ENCODE results near the gene RAB5B.
"Not testable (repeated sequence)": the region's sequence is repeated elsewhere in the genome, so short reads cannot be mapped to it uniquely, and the experiment has no call there.

The RAB5B gene

GRCh38 chr12:55985341-55985740 lies 11.5 kb downstream of the RAB5B start:
- Histone ChIP-seq H3K4me1 (ENCODE audit: control insufficient read depth, insufficient read depth, low read length) (no peaks in the 10 kb centered on the region; the same call in 1 of the 2 replicates), H3K9ac (ENCODE audit: low read length) (no peak overlapping the region), H3K27me3 (ENCODE audit: control insufficient read depth, insufficient read depth, low read length) (no peaks in the 10 kb centered on the region), H3K4me3 (ENCODE audit: low read depth, low read length) (no peak overlapping the region), H3K9me3 (ENCODE audit: control insufficient read depth, insufficient read depth, low read depth, low read length) (no peaks in the 10 kb centered on the region), H3K36me3 (ENCODE audit: control insufficient read depth, insufficient read depth, low read length) (peaks cover 70% of the 10 kb centered on the region), H3K27ac (ENCODE audit: low read depth, low read length) (no peak overlapping the region)

- H3K27ac ChIP-seq (ENCODE audit: low read depth, low read length); H3K9ac ChIP-seq (ENCODE audit: low read length); H3K27me3 ChIP-seq (ENCODE audit: control insufficient read depth, insufficient read depth, low read length); H3K9me3 ChIP-seq (ENCODE audit: control insufficient read depth, insufficient read depth, low read depth, low read length); H3K4me1 ChIP-seq (ENCODE audit: control insufficient read depth, insufficient read depth, low read length); H3K4me3 ChIP-seq (ENCODE audit: low read depth, low read length): not testable (repeated sequence)
- peaks cover 73% of the 10 kb centered on the region for H3K36me3 ChIP-seq (ENCODE audit: control insufficient read depth, insufficient read depth, low read length)
These were observed 12.1 kb downstream of the RAB5B start for GRCh38 chr12:55985976-55986375.

- H3K9ac ChIP-seq (ENCODE audit: low read length), result no peak overlapping the region
- H3K4me1 ChIP-seq (ENCODE audit: control insufficient read depth, insufficient read depth, low read length), result no peaks in the 10 kb centered on the region
- H3K36me3 ChIP-seq (ENCODE audit: control insufficient read depth, insufficient read depth, low read length), result peaks cover 85% of the 10 kb centered on the region
- no peaks in the 10 kb centered on the region for H3K9me3 ChIP-seq (ENCODE audit: control insufficient read depth, insufficient read depth, low read depth, low read length)
- no peak overlapping the region for H3K27ac ChIP-seq (ENCODE audit: low read depth, low read length)
- H3K27me3 ChIP-seq (ENCODE audit: control insufficient read depth, insufficient read depth, low read length), result no peaks in the 10 kb centered on the region
- H3K4me3 ChIP-seq (ENCODE audit: low read depth, low read length), result no peak overlapping the region
These were observed 17.2 kb downstream of the RAB5B start for GRCh38 chr12:55991110-55991509.

- H3K27me3 ChIP-seq (ENCODE audit: control insufficient read depth, insufficient read depth, low read length), result no peaks in the 10 kb centered on the region
- peaks cover 65% of the 10 kb centered on the region for H3K36me3 ChIP-seq (ENCODE audit: control insufficient read depth, insufficient read depth, low read length)
- H3K9me3 ChIP-seq (ENCODE audit: control insufficient read depth, insufficient read depth, low read depth, low read length), result no peaks in the 10 kb centered on the region
- H3K9ac ChIP-seq (ENCODE audit: low read length), result no peak overlapping the region
- peaks cover 4% of the 10 kb centered on the region; the same call in 1 of the 2 replicates for H3K4me1 ChIP-seq (ENCODE audit: control insufficient read depth, insufficient read depth, low read length)
- H3K4me3 ChIP-seq (ENCODE audit: low read depth, low read length), result no peak overlapping the region
- H3K27ac ChIP-seq (ENCODE audit: low read depth, low read length), result no peak overlapping the region
These were observed 19.5 kb downstream of the RAB5B start for GRCh38 chr12:55993230-55993853.

GRCh38 chr12:55995366-55995765 lies 21.5 kb downstream of the RAB5B start:
- Histone ChIP-seq H3K27ac (ENCODE audit: low read depth, low read length) (no peak overlapping the region), H3K27me3 (ENCODE audit: control insufficient read depth, insufficient read depth, low read length) (no peaks in the 10 kb centered on the region), H3K4me1 (ENCODE audit: control insufficient read depth, insufficient read depth, low read length) (peaks cover 4% of the 10 kb centered on the region; the same call in 1 of the 2 replicates), H3K9me3 (ENCODE audit: control insufficient read depth, insufficient read depth, low read depth, low read length) (no peaks in the 10 kb centered on the region), H3K4me3 (ENCODE audit: low read depth, low read length) (no peak overlapping the region), H3K36me3 (ENCODE audit: control insufficient read depth, insufficient read depth, low read length) (peaks cover 47% of the 10 kb centered on the region), H3K9ac (ENCODE audit: low read length) (no peak overlapping the region)

GRCh38 chr12:55996201-55996714 lies 22.4 kb downstream of the RAB5B start:
- no peaks in the 10 kb centered on the region for H3K9me3 ChIP-seq (ENCODE audit: control insufficient read depth, insufficient read depth, low read depth, low read length)
- H3K4me3 ChIP-seq (ENCODE audit: low read depth, low read length), result peak overlapping the region; percentile 94
- no peaks in the 10 kb centered on the region for H3K27me3 ChIP-seq (ENCODE audit: control insufficient read depth, insufficient read depth, low read length)
- H3K27ac ChIP-seq (ENCODE audit: low read depth, low read length), result no peak overlapping the region
- peaks cover 4% of the 10 kb centered on the region; the same call in 1 of the 2 replicates for H3K4me1 ChIP-seq (ENCODE audit: control insufficient read depth, insufficient read depth, low read length)
- no peak overlapping the region for H3K9ac ChIP-seq (ENCODE audit: low read length)
- H3K36me3 ChIP-seq (ENCODE audit: control insufficient read depth, insufficient read depth, low read length), result peaks cover 38% of the 10 kb centered on the region

- H3K9ac ChIP-seq (ENCODE audit: low read length), result peak within 1 kb of the TSS; percentile 89
- peak within 1 kb of the TSS; percentile 94 for H3K4me3 ChIP-seq (ENCODE audit: low read depth, low read length)
- no peak within 1 kb of the TSS for H3K27ac ChIP-seq (ENCODE audit: low read depth, low read length)
These were observed 23.0 kb downstream of the RAB5B start, which contains the start of gene SUOX for GRCh38 chr12:55996715-55997534. SUOX (plus strand) TSS chr12:55997276; CDS start chr12:56002222, 4,946 bp downstream.

GRCh38 chr12:55997535-55997859 lies 23.6 kb downstream of the RAB5B start:
- Histone ChIP-seq H3K27ac (ENCODE audit: low read depth, low read length) (no peak overlapping the region), H3K36me3 (ENCODE audit: control insufficient read depth, insufficient read depth, low read length) (peaks cover 34% of the 10 kb centered on the region), H3K9me3 (ENCODE audit: control insufficient read depth, insufficient read depth, low read depth, low read length) (no peaks in the 10 kb centered on the region), H3K4me3 (ENCODE audit: low read depth, low read length) (peak overlapping the region; percentile 94), H3K27me3 (ENCODE audit: control insufficient read depth, insufficient read depth, low read length) (no peaks in the 10 kb centered on the region), H3K4me1 (ENCODE audit: control insufficient read depth, insufficient read depth, low read length) (peaks cover 4% of the 10 kb centered on the region; the same call in 1 of the 2 replicates), H3K9ac (ENCODE audit: low read length) (peak overlapping the region; percentile 89)

More at GRCh38 chr12:55996715-55997534, 23.0 kb downstream of the RAB5B start, which contains the start of gene SUOX:
- no peaks in the 10 kb centered on the region for H3K27me3 ChIP-seq (ENCODE audit: control insufficient read depth, insufficient read depth, low read length)
- no peaks in the 10 kb centered on the region for H3K9me3 ChIP-seq (ENCODE audit: control insufficient read depth, insufficient read depth, low read depth, low read length)
- H3K36me3 ChIP-seq (ENCODE audit: control insufficient read depth, insufficient read depth, low read length), result peaks cover 34% of the 10 kb centered on the region
- peaks cover 4% of the 10 kb centered on the region; the same call in 1 of the 2 replicates for H3K4me1 ChIP-seq (ENCODE audit: control insufficient read depth, insufficient read depth, low read length)

- H3K36me3 ChIP-seq (ENCODE audit: control insufficient read depth, insufficient read depth, low read length), result peaks cover 35% of the 10 kb centered on the region
- H3K4me1 ChIP-seq (ENCODE audit: control insufficient read depth, insufficient read depth, low read length); H3K27ac ChIP-seq (ENCODE audit: low read depth, low read length): not testable (repeated sequence)
These were observed 25.6 kb downstream of the RAB5B start for GRCh38 chr12:55999522-55999921.

GRCh38 chr12:55999999-56000540 lies 26.2 kb downstream of the RAB5B start:
- not testable (repeated sequence) for H3K27ac ChIP-seq (ENCODE audit: low read depth, low read length); H3K4me3 ChIP-seq (ENCODE audit: low read depth, low read length)

More at GRCh38 chr12:55999522-55999921, 25.6 kb downstream of the RAB5B start:
- H3K4me3 ChIP-seq (ENCODE audit: low read depth, low read length); H3K9me3 ChIP-seq (ENCODE audit: control insufficient read depth, insufficient read depth, low read depth, low read length); H3K9ac ChIP-seq (ENCODE audit: low read length); H3K27me3 ChIP-seq (ENCODE audit: control insufficient read depth, insufficient read depth, low read length): not testable (repeated sequence)

More at GRCh38 chr12:55999999-56000540, 26.2 kb downstream of the RAB5B start:
- not testable (repeated sequence) for H3K27me3 ChIP-seq (ENCODE audit: control insufficient read depth, insufficient read depth, low read length); H3K4me1 ChIP-seq (ENCODE audit: control insufficient read depth, insufficient read depth, low read length); H3K9ac ChIP-seq (ENCODE audit: low read length); H3K9me3 ChIP-seq (ENCODE audit: control insufficient read depth, insufficient read depth, low read depth, low read length)
- peaks cover 36% of the 10 kb centered on the region for H3K36me3 ChIP-seq (ENCODE audit: control insufficient read depth, insufficient read depth, low read length)
